K562 treated with DMSO at 1 percent for 12 hours (cell line): Measurements from ENCODE around the gene MIEF1. TPM values are rescaled to one million over a fixed set of nuclear protein-coding genes. Genes with fewer than 3 reads are reported as not detected.

Source experiments
- total RNA-seq: library from RNA; unstranded; fragments of 300-600 nt; gene quantifications from 2 replicates; pipeline ENCODE4 v1.2.3, GENCODE V29; 2022; ENCODE audit not compliant: insufficient read depth

Gene MIEF1
- total RNA-seq, result 8.8 and 23.5 TPM in 2 replicates

GRCh38 chr22:39502109-39502788 lies at the start of gene MIEF1:
Gene MIEF1 (plus strand): TSS chr22:39502290. CDS start chr22:39511295, 9,005 bp downstream.

GRCh38 chr22:39456522-39457197 lies 45.4 kb upstream of the MIEF1 start, which contains the start of gene MGAT3:
Gene MGAT3 (plus strand): TSS chr22:39457012. CDS start chr22:39487348, 30,336 bp downstream.

GRCh38 chr22:39520226-39521105 lies 18.4 kb downstream of the MIEF1 start, which contains the start of gene ATF4:
Gene ATF4 (plus strand): TSS chr22:39520562. CDS start chr22:39521446, 884 bp downstream.

GRCh38 chr22:39532215-39533073 lies 30.4 kb downstream of the MIEF1 start, which contains the start of gene RPS19BP1:
Gene RPS19BP1 (minus strand): TSS chr22:39532748. CDS start chr22:39532738, 10 bp downstream.

Other genes starting within 250 kb of the MIEF1 start
- 3,946 and 4,438 TPM in 2 replicates for gene RPL3, start 182.7 kb upstream of the MIEF1 start, total RNA-seq
- 12.8 and 14.7 TPM in 2 replicates for gene SYNGR1, start 152.3 kb upstream of the MIEF1 start, total RNA-seq
- 13.6 and 20.5 TPM in 2 replicates for gene TAB1, start 102.5 kb upstream of the MIEF1 start, total RNA-seq
- gene MGAT3, start 45.3 kb upstream of the MIEF1 start, total RNA-seq, result 3.1 and 6.0 TPM in 2 replicates
- gene ATF4, start 18.3 kb downstream of the MIEF1 start, total RNA-seq, result 793 and 802 TPM in 2 replicates
- gene RPS19BP1, start 30.5 kb downstream of the MIEF1 start, total RNA-seq, result 121 and 198 TPM in 2 replicates
- 0.09 and 0.75 TPM in 2 replicates for gene CACNA1I, start 68.5 kb downstream of the MIEF1 start, total RNA-seq